HepG2 (cell line): ENCODE measurements around the gene SPDYE5. TPM values are rescaled to one million over a fixed set of nuclear protein-coding genes. Genes with fewer than 3 reads are reported as not detected.

Source experiments
- ATAC-seq: fragments of 200-7000 bp; cut with Tn5 transposase; 3 replicates; pipeline ENCODE4 v1.9.1; 2020; ENCODE audit warnings: mild to moderate bottlenecking, moderate library complexity
- BruUV-seq: library from RNA; stranded (reverse); fragments of 400-500 nt; replicated peaks from 2 replicates; lab custom pipeline; 2021; lab: Mats Ljungman, UMichigan
- CTCF ChIA-PET: fragments of 300-600 bp; formaldehyde crosslinking; extraction: SDS; loops from one replicate; lab custom pipeline; 2021; ENCODE audit warnings: low total read pairs, inconsistent platforms, low intra/inter-chr PET ratio; lab: Yijun Ruan, JAX
- POLR2A ChIA-PET: fragments of 350-600 bp; sonication (Branson Sonifier 250); formaldehyde crosslinking; loops from one replicate; lab custom pipeline; 2020; ENCODE audit warnings: antibody characterized with exemption, inconsistent platforms; lab: Yijun Ruan, JAX
- DNase-seq: peaks from one replicate; pipeline ENCODE4 v3.0.0-alpha.2; 2015; ENCODE audit warnings: low spot score
- FAIRE-seq: peaks from 3 replicates; lab custom pipeline; 2011; peaks lifted over from hg19 to GRCh38; lab: Jason Lieb, UNC
- H2AFZ ChIP-seq: one replicate; pipeline ENCODE4 v1.6.1; 2011; ENCODE audit warnings: low read length, inconsistent platforms
- H3K27ac ChIP-seq: fragments of 300-600 bp; 3 replicates; pipeline ENCODE4 v1.8.0; 2011; ENCODE audit warnings: mixed run types, mild to moderate bottlenecking, mixed read lengths, low read length, inconsistent platforms; ENCODE audit not compliant: insufficient read depth; ENCODE audit errors: extremely low read length
- H3K27me3 ChIP-seq, 2 experiments: fragments of 200-600 bp in 1 of 2; 2 replicates in 1 of 2; 3 replicates in 1 of 2; pipeline versions ENCODE4 v1.6.0 to v1.8.0; 2011; ENCODE audit warnings: low read length in 2 of 2, mild to moderate bottlenecking in 2 of 2, moderate library complexity in 2 of 2, inconsistent platforms in 1 of 2; ENCODE audit not compliant: insufficient read depth in 2 of 2, control insufficient read depth in 1 of 2
- H3K36me3 ChIP-seq, 2 experiments: fragments of 200-600 bp in 1 of 2; replicated peaks in 1 of 2; 2 replicates in 1 of 2; 3 replicates in 1 of 2; pipeline versions ENCODE4 v1.5.1 to v1.8.0; 2011; ENCODE audit warnings: low read length in 2 of 2, inconsistent platforms in 1 of 2; ENCODE audit not compliant: insufficient read depth in 2 of 2, control insufficient read depth in 1 of 2
- H3K4me1 ChIP-seq: 2 replicates; pipeline ENCODE4 v1.5.1; 2012; ENCODE audit warnings: low read length, inconsistent platforms; ENCODE audit not compliant: insufficient read depth
- H3K4me2 ChIP-seq: 2 replicates; pipeline ENCODE4 v1.6.0; 2011; ENCODE audit warnings: low read depth, low read length, inconsistent platforms
- H3K4me3 ChIP-seq, 3 experiments: fragments of 200-600 bp in 1 of 3; sonication (generic), shearing (Covaris generic) in 1 of 3; replicated peaks in 1 of 3; 2 replicates each; pipeline ENCODE4 v1.5.1; 2011 to 2016; ENCODE audit warnings: low read length in 3 of 3, inconsistent platforms in 2 of 3, low read depth in 2 of 3, mild to moderate bottlenecking in 2 of 3, control low read depth in 1 of 3, mixed read lengths in 1 of 3; ENCODE audit not compliant: insufficient read depth in 1 of 3
- H3K79me2 ChIP-seq: one replicate; pipeline ENCODE4 v1.6.1; 2011; ENCODE audit warnings: low read length, inconsistent platforms; ENCODE audit not compliant: insufficient read depth
- H3K9ac ChIP-seq: 2 replicates; pipeline ENCODE4 v1.6.0; 2011; ENCODE audit warnings: mild to moderate bottlenecking, low read depth, low read length, inconsistent platforms; ENCODE audit not compliant: insufficient read depth
- H3K9me3 ChIP-seq: 2 replicates; pipeline ENCODE4 v1.5.1; 2012; ENCODE audit warnings: mild to moderate bottlenecking, low read length
- H4K20me1 ChIP-seq: 2 replicates; pipeline ENCODE4 v1.6.0; 2011; ENCODE audit warnings: inconsistent platforms, mild to moderate bottlenecking, low read length, moderate library complexity; ENCODE audit not compliant: insufficient read depth
- AGO1 ChIP-seq: fragments of 200-400 bp; formaldehyde crosslinking; IDR thresholded peaks from 2 replicates; pipeline ENCODE4 v1.6.1; 2017; ENCODE audit warnings: mild to moderate bottlenecking, low read depth, low read length, moderate library complexity; ENCODE audit not compliant: poor library complexity, severe bottlenecking
- ARHGAP35 ChIP-seq: sonication (generic); formaldehyde crosslinking; IDR thresholded peaks from 2 replicates; pipeline ENCODE4 v1.9.0; 2022; ENCODE audit warnings: mild to moderate bottlenecking, inconsistent platforms, moderate library complexity, missing genetic modification reagents, borderline replicate concordance
- CENPBD1 ChIP-seq: sonication (generic); formaldehyde crosslinking; IDR thresholded peaks from 2 replicates; pipeline ENCODE4 v1.8.0; 2022; ENCODE audit warnings: missing genetic modification reagents, low read depth, mild to moderate bottlenecking, borderline replicate concordance
- DR1 ChIP-seq: sonication (generic); formaldehyde crosslinking; IDR thresholded peaks from 2 replicates; pipeline ENCODE4 v1.8.0; 2021; ENCODE audit warnings: mild to moderate bottlenecking, missing genetic modification reagents, inconsistent platforms
- FOXK2 ChIP-seq: fragments of 450-650 bp; IDR thresholded peaks from 2 replicates; pipeline ENCODE4 v1.6.1; 2016
- KLF6 ChIP-seq: IDR thresholded peaks from 2 replicates; pipeline ENCODE4 v1.8.0; 2016; ENCODE audit warnings: missing biosample characterization, missing genetic modification reagents
- PBX2 ChIP-seq: IDR thresholded peaks from 2 replicates; pipeline ENCODE4 v1.6.1; 2016; ENCODE audit warnings: control low read depth
- PLSCR1 ChIP-seq: sonication (generic); formaldehyde crosslinking; IDR thresholded peaks from 2 replicates; pipeline ENCODE4 v1.5.0; 2020; ENCODE audit warnings: missing genetic modification reagents, mild to moderate bottlenecking, borderline replicate concordance
- TAF15 ChIP-seq: fragments of 200-400 bp; formaldehyde crosslinking; IDR thresholded peaks from one replicate; pipeline ENCODE4 v1.6.1; 2018; ENCODE audit warnings: mild to moderate bottlenecking, low read depth, low read length; ENCODE audit not compliant: poor library complexity, severe bottlenecking
- U2AF2 ChIP-seq: fragments of 200-400 bp; formaldehyde crosslinking; IDR thresholded peaks from 2 replicates; pipeline ENCODE4 v1.6.1; 2017; ENCODE audit warnings: low read depth, mild to moderate bottlenecking, low read length
- ZFP41 ChIP-seq: sonication (generic); formaldehyde crosslinking; IDR thresholded peaks from 2 replicates; pipeline ENCODE4 v1.4.0; 2020; ENCODE audit warnings: mild to moderate bottlenecking, missing genetic modification reagents, borderline replicate concordance
- ZNF121 ChIP-seq: sonication (generic); formaldehyde crosslinking; IDR thresholded peaks from 2 replicates; pipeline ENCODE4 v1.5.0; 2020; ENCODE audit warnings: mild to moderate bottlenecking, missing genetic modification reagents
- ZNF577 ChIP-seq: sonication (generic); formaldehyde crosslinking; IDR thresholded peaks from 2 replicates; pipeline ENCODE4 v1.4.0; 2020; ENCODE audit warnings: mild to moderate bottlenecking, low read depth, missing genetic modification reagents, borderline replicate concordance
- ZNF589 ChIP-seq: sonication (generic); formaldehyde crosslinking; conservative IDR thresholded peaks from 2 replicates; pipeline ENCODE4 v1.8.0; 2022; ENCODE audit warnings: mild to moderate bottlenecking, moderate library complexity, missing genetic modification reagents
- ZNF713 ChIP-seq: sonication (generic); formaldehyde crosslinking; IDR thresholded peaks from 2 replicates; pipeline ENCODE4 v1.4.0; 2020; ENCODE audit warnings: mild to moderate bottlenecking, missing genetic modification reagents
- ZNF878 ChIP-seq: sonication (generic); formaldehyde crosslinking; IDR thresholded peaks from 2 replicates; pipeline ENCODE4 v1.8.1; 2023; ENCODE audit warnings: mild to moderate bottlenecking, missing genetic modification reagents, moderate library complexity
- WGBS: methylation state at CpG from one replicate; pipeline ENCODE4 v1.1.6; 2017; ENCODE audit warnings: low lambda C conversion rate; 5-methylcytosine and 5-hydroxymethylcytosine counted together
- in situ Hi-C: cut with HindIII; loops from 2 replicates; pipeline ENCODE4 v1.10.0; 2017; ENCODE audit warnings: low pct_unique_long_range_greater_than_20kb; ENCODE audit not compliant: extremely low pct_ligation_motif_present
- intact Hi-C: fragments of 100-400 bp; cut with micrococcal nuclease; formaldehyde crosslinking; loops from one replicate; pipeline ENCODE4 v1.10.0; 2022; ENCODE audit not compliant: unreplicated experiment
- polyA plus RNA-seq, 8 experiments: library from polyadenylated mRNA; depleted of rRNA in 3 of 8; stranded (reverse) in 7 of 8; unstranded in 1 of 8; fragments of >200 nt; fragmentation: Illumina TruSeq in 4 of 8; extraction: Trizol in 4 of 8; gene quantifications; 2 replicates each; pipeline versions ENCODE4 v1.2.1 to v1.2.3, GENCODE V29; 2011 to 2016; ENCODE audit warnings: low read depth in 4 of 8, missing spikeins in 1 of 8, mixed read lengths in 1 of 8; ENCODE audit not compliant: insufficient read depth in 1 of 8
- total RNA-seq, 5 experiments: library from RNA; depleted of rRNA; stranded (reverse); fragments of >200 nt; fragmentation: Illumina TruSeq; extraction: Trizol; gene quantifications; 2 replicates each; pipeline ENCODE4 v1.2.3, GENCODE V29; 2016; ENCODE audit warnings: low read depth in 1 of 5
- TF ChIP-seq, protein P1 (sequence below): sonication (generic); formaldehyde crosslinking; IDR thresholded peaks from 2 replicates; pipeline ENCODE4 v1.5.0; 2020; ENCODE audit warnings: missing genetic modification reagents, mild to moderate bottlenecking, borderline replicate concordance

The SPDYE5 gene
- total and polyA plus RNA-seq, 2 of the 13 experiments (the other 11 are each of a cell fraction or from before 2014, with no cell fraction given) = not detected

- TF ChIP-seq ZNF121 (CRISPR knock-in tag) (peak; percentile 53; the same call in 1 of the 2 replicates), ZNF589 (no peak)
- DNase-seq = no peak
- intact Hi-C loops = no loop called here
- Histone ChIP-seq H3K79me2 (no peaks in the 10 kb centered on the region), H2AFZ (no peak overlapping the region), H3K9me3 (no peaks in the 10 kb centered on the region), H3K36me3 (no peaks in the 10 kb centered on the region; a peak in 2 of 5 replicates), H3K4me3 (no peak overlapping the region), H4K20me1 (no peaks in the 10 kb centered on the region), H3K4me2 (no peak overlapping the region), H3K9ac (no peak overlapping the region), H3K27me3 (no peaks in the 10 kb centered on the region), H3K27ac (no peak overlapping the region), H3K4me1 (peaks cover 11% of the 10 kb centered on the region)
- WGBS = 77% methylated on average over 3 of the region's 4 CpGs
- ATAC-seq = no peak
- POLR2A ChIA-PET = no interaction called here
- no TSS peak for BruUV-seq
- no peak for FAIRE-seq
- CTCF ChIA-PET = no interaction called here
- in situ Hi-C loops = no loop called here
Observed at GRCh38 chr7:75532639-75533038, 40.5 kb downstream of the SPDYE5 start.

DNA sequence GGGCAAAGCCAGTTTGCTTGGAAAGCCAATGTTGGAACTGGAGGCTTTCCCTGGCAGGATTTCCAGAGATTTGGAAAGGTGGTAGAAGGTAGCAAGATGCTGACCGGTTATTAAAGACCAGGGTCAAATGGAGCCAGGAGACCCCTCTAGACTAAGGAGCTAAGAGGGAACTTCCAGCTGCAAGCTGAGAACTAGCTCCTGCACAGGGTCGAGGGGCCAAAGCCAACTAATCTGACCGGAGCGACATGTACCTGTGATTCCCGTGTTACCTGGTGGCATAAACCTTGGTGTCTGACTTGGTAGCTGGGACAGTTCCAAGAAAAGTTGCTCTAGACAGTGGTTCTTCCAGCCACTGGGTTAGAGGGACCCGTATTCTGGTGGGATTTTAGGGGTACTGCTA, 41.8 kb downstream of the SPDYE5 start:
- no peaks in the 10 kb centered on the region; a peak in 3 of 5 replicates for H3K36me3 ChIP-seq
- H3K9ac ChIP-seq = no peak overlapping the region
- intact Hi-C loops = no loop called here
- ChIA-PET POLR2A (no interaction called here), CTCF (no interaction called here)
- FAIRE-seq (no peak), DNase-seq (no peak), ATAC-seq (no peak)
- H3K4me1 ChIP-seq = peaks cover 11% of the 10 kb centered on the region
- H4K20me1 ChIP-seq = no peaks in the 10 kb centered on the region
- H3K79me2 ChIP-seq = no peaks in the 10 kb centered on the region
- in situ Hi-C loops = no loop called here
- 100% methylated on average over 1 of the region's 6 CpGs for WGBS
- TF ChIP-seq PBX2 (CRISPR knock-in tag) (no peak), DR1 (CRISPR knock-in tag) (no peak), ZFP41 (CRISPR knock-in tag) (no peak), U2AF2 (no peak), ZNF577 (CRISPR knock-in tag) (no peak), ZNF878 (CRISPR knock-in tag) (no peak), KLF6 (no peak), ARHGAP35 (no peak), PLSCR1 (CRISPR knock-in tag) (no peak), CENPBD1 (CRISPR knock-in tag) (no peak), ZNF713 (no peak), FOXK2 (no peak), AGO1 (no peak), TAF15 (no peak)
- TF ChIP-seq, protein P1, sequence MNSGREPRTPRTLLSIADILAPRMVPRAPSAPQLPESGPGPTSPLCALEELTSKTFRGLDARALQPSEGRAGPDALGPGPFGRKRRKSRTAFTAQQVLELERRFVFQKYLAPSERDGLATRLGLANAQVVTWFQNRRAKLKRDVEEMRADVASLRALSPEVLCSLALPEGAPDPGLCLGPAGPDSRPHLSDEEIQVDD (CRISPR knock-in tag) = no peak
- H3K4me3 ChIP-seq = no peak overlapping the region
- H3K27ac ChIP-seq = no peak overlapping the region
- H3K9me3 ChIP-seq = no peaks in the 10 kb centered on the region
- no TSS peak for BruUV-seq
- H3K4me2 ChIP-seq = no peak overlapping the region
- H3K27me3 ChIP-seq = no peaks in the 10 kb centered on the region
- H2AFZ ChIP-seq = no peak overlapping the region
